ENCODE data around the gene CACNB2. TPM values are rescaled to one million over a fixed set of nuclear protein-coding genes. Genes with fewer than 3 reads are reported as not detected.

The CACNB2 gene
- polyA plus RNA-seq, 1 of the 3 experiments (the other 2 are of a cell fraction), result 0.74 TPM

DNA sequence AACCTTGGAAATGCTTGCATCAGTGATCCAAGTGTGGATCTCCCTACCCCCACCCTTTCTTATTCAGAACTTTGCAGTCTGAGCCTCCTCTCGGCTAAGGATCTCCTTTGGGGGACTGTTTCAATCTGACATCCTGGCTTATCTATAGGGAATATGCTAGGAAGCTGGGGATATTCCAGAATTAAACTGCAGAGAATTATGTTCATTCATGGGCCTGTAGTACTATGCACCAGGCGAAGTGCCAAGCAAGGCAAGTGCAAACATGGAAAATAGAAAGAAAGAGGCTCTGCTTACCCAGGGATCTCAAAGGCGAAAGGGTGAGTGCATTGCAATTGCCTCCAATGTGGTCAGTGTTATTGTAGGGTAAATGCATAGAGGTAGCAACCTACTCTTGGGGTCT is 96.5 kb downstream of the CACNB2 start:
- ChIA-PET CTCF (interaction anchor here (1.5 kb wide), 1 partner anchor 21 kb away, joined by 4 read pairs; no protein-coding TSS in a partner anchor), POLR2A (no interaction called here)
- Histone ChIP-seq H3K27me3 (ENCODE audit: insufficient read depth) (no peaks in the 10 kb centered on the region), H3K36me3 (replicated peaks in 1 of 2; ENCODE audit: control insufficient read depth in 1 of 2, insufficient read depth in 2 of 2, low read length in 1 of 2) (no peaks in the 10 kb centered on the region), H4K20me1 (ENCODE audit: insufficient read depth) (no peaks in the 10 kb centered on the region), H3K4me3 (ENCODE audit: low read depth in 2 of 2, low read length in 1 of 2) (no peak overlapping the region), H3K27ac (ENCODE audit: low read depth in 2 of 2, low read length in 1 of 2) (no peak overlapping the region), H3K9me2 (no peaks in the 10 kb centered on the region), H3K4me1 (ENCODE audit: control insufficient read depth in 1 of 2, insufficient read depth in 2 of 2, low read depth in 1 of 2, low read length in 1 of 2) (peaks cover 2 to 5% of the 10 kb centered on the region in 2 experiments; a peak in 1 of 4 replicates), H3F3A (replicated peaks; ENCODE audit: insufficient read depth) (no peaks in the 10 kb centered on the region), H3K9me3 (no peaks in the 10 kb centered on the region), H3K4me2 (no peak overlapping the region), H2AFZ (ENCODE audit: low read depth) (no peak overlapping the region), H3K9ac (no peak overlapping the region), H3K79me2 (ENCODE audit: insufficient read depth) (no peaks in the 10 kb centered on the region)
- TF ChIP-seq SMC3 (IDR thresholded peaks at IDR 0.05; ENCODE audit: low read depth, low read length), result no peak
- TF ChIP-seq FOXM1 (IDR thresholded peaks at IDR 0.05; ENCODE audit: low read depth), result no peak
- no peak for TF ChIP-seq NFIC (IDR thresholded peaks at IDR 0.05; ENCODE audit: borderline replicate concordance)
- TF ChIP-seq FOXJ3 (CRISPR knock-in tag; IDR thresholded peaks at IDR 0.05), result no peak
- TF ChIP-seq JUND (IDR thresholded peaks at IDR 0.05), result no peak
- TF ChIP-seq SIN3A (IDR thresholded peaks at IDR 0.05; ENCODE audit: borderline replicate concordance, low read depth, low read length), result no peak
- no peak for TF ChIP-seq YY1 (IDR thresholded peaks at IDR 0.05; ENCODE audit: low read depth)
- no peak for TF ChIP-seq TAF1 (IDR thresholded peaks at IDR 0.05; ENCODE audit: borderline replicate concordance, low read depth, low read length)
- TF ChIP-seq, protein P1, sequence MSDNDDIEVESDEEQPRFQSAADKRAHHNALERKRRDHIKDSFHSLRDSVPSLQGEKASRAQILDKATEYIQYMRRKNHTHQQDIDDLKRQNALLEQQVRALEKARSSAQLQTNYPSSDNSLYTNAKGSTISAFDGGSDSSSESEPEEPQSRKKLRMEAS (IDR thresholded peaks at IDR 0.05; ENCODE audit: low read depth), result no peak
- no peak for TF ChIP-seq TCF12 (IDR thresholded peaks at IDR 0.05)
- TF ChIP-seq, protein P2, sequence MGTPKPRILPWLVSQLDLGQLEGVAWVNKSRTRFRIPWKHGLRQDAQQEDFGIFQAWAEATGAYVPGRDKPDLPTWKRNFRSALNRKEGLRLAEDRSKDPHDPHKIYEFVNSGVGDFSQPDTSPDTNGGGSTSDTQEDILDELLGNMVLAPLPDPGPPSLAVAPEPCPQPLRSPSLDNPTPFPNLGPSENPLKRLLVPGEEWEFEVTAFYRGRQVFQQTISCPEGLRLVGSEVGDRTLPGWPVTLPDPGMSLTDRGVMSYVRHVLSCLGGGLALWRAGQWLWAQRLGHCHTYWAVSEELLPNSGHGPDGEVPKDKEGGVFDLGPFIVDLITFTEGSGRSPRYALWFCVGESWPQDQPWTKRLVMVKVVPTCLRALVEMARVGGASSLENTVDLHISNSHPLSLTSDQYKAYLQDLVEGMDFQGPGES (IDR thresholded peaks at IDR 0.05; ENCODE audit: low read depth, low read length), result no peak
- TF ChIP-seq RAD21 (IDR thresholded peaks at IDR 0.05; ENCODE audit: low read length), result no peak
- TF ChIP-seq RFX5 (IDR thresholded peaks at IDR 0.05; ENCODE audit: low read length), result no peak
- TF ChIP-seq, protein P3, sequence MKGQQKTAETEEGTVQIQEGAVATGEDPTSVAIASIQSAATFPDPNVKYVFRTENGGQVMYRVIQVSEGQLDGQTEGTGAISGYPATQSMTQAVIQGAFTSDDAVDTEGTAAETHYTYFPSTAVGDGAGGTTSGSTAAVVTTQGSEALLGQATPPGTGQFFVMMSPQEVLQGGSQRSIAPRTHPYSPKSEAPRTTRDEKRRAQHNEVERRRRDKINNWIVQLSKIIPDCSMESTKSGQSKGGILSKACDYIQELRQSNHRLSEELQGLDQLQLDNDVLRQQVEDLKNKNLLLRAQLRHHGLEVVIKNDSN (IDR thresholded peaks at IDR 0.05; ENCODE audit: borderline replicate concordance, low read depth), result no peak
- DNase-seq, result no peak
- WGBS (ENCODE audit: low lambda C conversion rate), result 57% methylated on average over 3 of the region's 3 CpGs

DNA sequence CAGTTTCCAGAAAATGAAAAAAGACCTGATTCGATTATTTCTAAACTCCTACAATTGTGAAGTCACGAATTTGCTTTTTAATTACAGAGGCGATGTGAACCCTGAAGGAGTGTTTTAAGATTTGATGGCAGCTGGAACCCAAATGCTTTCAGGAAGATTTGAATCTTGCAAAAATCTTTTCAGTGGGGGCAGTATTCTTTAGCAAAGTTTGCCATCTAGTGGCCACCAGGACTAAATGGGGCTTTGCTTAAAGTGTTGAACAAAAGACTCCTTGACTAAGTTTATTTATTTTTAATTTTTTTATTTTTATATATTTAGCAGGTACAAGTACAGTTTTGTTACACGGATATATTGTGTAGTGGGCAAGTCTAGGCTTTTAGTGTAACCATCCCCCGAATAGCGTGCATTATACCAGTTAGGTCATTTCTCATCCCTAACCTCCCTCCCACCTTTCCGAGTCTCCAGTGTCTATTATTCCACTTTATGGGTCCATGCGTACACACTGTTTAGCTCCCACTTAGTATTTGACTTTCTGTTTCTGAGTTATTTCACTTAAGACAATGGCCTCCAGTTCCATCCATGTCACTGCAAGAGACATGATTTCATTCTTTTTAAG is 98.8 kb downstream of the CACNB2 start:
- H2AFZ ChIP-seq (ENCODE audit: low read depth), result peak overlapping the region; percentile 82
- H3K27ac ChIP-seq (ENCODE audit: low read depth in 2 of 2, low read length in 1 of 2), result no peak overlapping the region
- peak; percentile 46 for DNase-seq
- H3K9me2 ChIP-seq, result no peaks in the 10 kb centered on the region
- 37% methylated on average over 8 of the region's 8 CpGs for WGBS (ENCODE audit: low lambda C conversion rate)
- ChIA-PET CTCF (interaction anchor here (0.6 to 3.2 kb wide), 25 partner anchors 8 to 646 kb away, joined by 3 to 33 read pairs (median 3); partner anchors contain the start of gene HACD1), POLR2A (no interaction called here)
- H3K4me3 ChIP-seq (ENCODE audit: low read depth in 2 of 2, low read length in 1 of 2), result no peak overlapping the region; a peak in 1 of 4 replicates
- no peaks in the 10 kb centered on the region for H4K20me1 ChIP-seq (ENCODE audit: insufficient read depth)
- no peak overlapping the region for H3K9ac ChIP-seq
- H3K4me1 ChIP-seq (ENCODE audit: control insufficient read depth in 1 of 2, insufficient read depth in 2 of 2, low read depth in 1 of 2, low read length in 1 of 2), result peaks cover 0 to under 1% of the 10 kb centered on the region in 2 experiments; a peak in 1 of 4 replicates
- no peaks in the 10 kb centered on the region for H3K9me3 ChIP-seq
- H3K27me3 ChIP-seq (ENCODE audit: insufficient read depth), result no peaks in the 10 kb centered on the region
- no peaks in the 10 kb centered on the region for H3K79me2 ChIP-seq (ENCODE audit: insufficient read depth)
- H3K36me3 ChIP-seq (replicated peaks in 1 of 2; ENCODE audit: control insufficient read depth in 1 of 2, insufficient read depth in 2 of 2, low read length in 1 of 2), result no peaks in the 10 kb centered on the region
- H3F3A ChIP-seq (replicated peaks; ENCODE audit: insufficient read depth), result no peaks in the 10 kb centered on the region
- H3K4me2 ChIP-seq, result no peak overlapping the region
- TF ChIP-seq, protein P4, sequence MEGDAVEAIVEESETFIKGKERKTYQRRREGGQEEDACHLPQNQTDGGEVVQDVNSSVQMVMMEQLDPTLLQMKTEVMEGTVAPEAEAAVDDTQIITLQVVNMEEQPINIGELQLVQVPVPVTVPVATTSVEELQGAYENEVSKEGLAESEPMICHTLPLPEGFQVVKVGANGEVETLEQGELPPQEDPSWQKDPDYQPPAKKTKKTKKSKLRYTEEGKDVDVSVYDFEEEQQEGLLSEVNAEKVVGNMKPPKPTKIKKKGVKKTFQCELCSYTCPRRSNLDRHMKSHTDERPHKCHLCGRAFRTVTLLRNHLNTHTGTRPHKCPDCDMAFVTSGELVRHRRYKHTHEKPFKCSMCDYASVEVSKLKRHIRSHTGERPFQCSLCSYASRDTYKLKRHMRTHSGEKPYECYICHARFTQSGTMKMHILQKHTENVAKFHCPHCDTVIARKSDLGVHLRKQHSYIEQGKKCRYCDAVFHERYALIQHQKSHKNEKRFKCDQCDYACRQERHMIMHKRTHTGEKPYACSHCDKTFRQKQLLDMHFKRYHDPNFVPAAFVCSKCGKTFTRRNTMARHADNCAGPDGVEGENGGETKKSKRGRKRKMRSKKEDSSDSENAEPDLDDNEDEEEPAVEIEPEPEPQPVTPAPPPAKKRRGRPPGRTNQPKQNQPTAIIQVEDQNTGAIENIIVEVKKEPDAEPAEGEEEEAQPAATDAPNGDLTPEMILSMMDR (IDR thresholded peaks at IDR 0.05), result peak; percentile 71
- TF ChIP-seq EP300 (IDR thresholded peaks at IDR 0.05; ENCODE audit: borderline replicate concordance in 1 of 2, low read depth in 1 of 2, low read length in 1 of 2), result no peak
- peak; percentile 82 for TF ChIP-seq RAD21 (IDR thresholded peaks at IDR 0.05; ENCODE audit: low read length)
- no peak for TF ChIP-seq JUND (IDR thresholded peaks at IDR 0.05)
- peak; percentile 53 for TF ChIP-seq SMC3 (IDR thresholded peaks at IDR 0.05; ENCODE audit: low read depth, low read length)
- no peak for TF ChIP-seq MXI1 (IDR thresholded peaks at IDR 0.05; ENCODE audit: low read depth, low read length)
- TF ChIP-seq GABPA (IDR thresholded peaks at IDR 0.05; ENCODE audit: low read depth), result no peak
